CD14-positive monocyte (primary cell): ENCODE results near the gene TEPSIN. TPM values are rescaled to one million over a fixed set of nuclear protein-coding genes. Genes with fewer than 3 reads are reported as not detected.

Experiments
- DNase-seq, 3 donors: peaks; one replicate each; pipeline ENCODE4 v3.0.0-alpha.2; 2011 to 2022
- H2AFZ ChIP-seq: 2 replicates; pipeline ENCODE4 v1.6.0; 2012; ENCODE audit warnings: mild to moderate bottlenecking, low read depth, low read length, inconsistent platforms; ENCODE audit not compliant: insufficient read depth, poor library complexity, severe bottlenecking
- H3K27ac ChIP-seq, 2 donors: 1 replicate in 1 of 2; 2 replicates in 1 of 2; pipeline ENCODE4 v1.5.1; 2012 to 2013; ENCODE audit warnings: low read length in 2 of 2, control low read depth in 1 of 2, inconsistent platforms in 1 of 2, low read depth in 1 of 2, mild to moderate bottlenecking in 1 of 2
- H3K27me3 ChIP-seq, 2 donors: one replicate each; pipeline versions ENCODE4 v1.6.0 to v1.6.1; 2011 to 2013; ENCODE audit warnings: low read length in 2 of 2; ENCODE audit not compliant: control insufficient read depth in 2 of 2, insufficient read depth in 2 of 2
- H3K36me3 ChIP-seq, 2 donors: replicated peaks in 1 of 2; 1 replicate in 1 of 2; 2 replicates in 1 of 2; pipeline versions ENCODE4 v1.5.1 to v1.6.1; 2012 to 2013; ENCODE audit warnings: low read length in 2 of 2, control low read depth in 1 of 2, inconsistent platforms in 1 of 2, mild to moderate bottlenecking in 1 of 2; ENCODE audit not compliant: insufficient read depth in 2 of 2, control insufficient read depth in 1 of 2
- H3K4me1 ChIP-seq, 2 donors: 1 replicate in 1 of 2; 2 replicates in 1 of 2; pipeline versions ENCODE4 v1.5.1 to v1.6.1; 2012 to 2013; ENCODE audit warnings: low read length in 2 of 2, control low read depth in 1 of 2, inconsistent platforms in 1 of 2, mild to moderate bottlenecking in 1 of 2, moderate library complexity in 1 of 2; ENCODE audit not compliant: insufficient read depth in 2 of 2, control insufficient read depth in 1 of 2
- H3K4me2 ChIP-seq: replicated peaks from 2 replicates; pipeline ENCODE3; 2012; ENCODE audit warnings: low read length, moderate library complexity, mild to moderate bottlenecking; ENCODE audit not compliant: poor library complexity, severe bottlenecking; ENCODE audit errors: extremely low read depth
- H3K4me3 ChIP-seq, 3 experiments: fragments of 200-600 bp in 1 of 3; sonication (generic) in 1 of 3; replicated peaks in 1 of 3; 1 replicate in 2 of 3; 2 replicates in 1 of 3; pipeline ENCODE4 v1.5.1; 2011 to 2013; ENCODE audit warnings: low read length in 3 of 3, mild to moderate bottlenecking in 3 of 3, control low read depth in 2 of 3, low read depth in 2 of 3, inconsistent platforms in 1 of 3, moderate library complexity in 1 of 3
- H3K79me2 ChIP-seq: 2 replicates; pipeline ENCODE4 v1.6.0; 2012; ENCODE audit warnings: mild to moderate bottlenecking, control low read depth, inconsistent platforms, low read length, moderate library complexity; ENCODE audit not compliant: insufficient read depth
- H3K9ac ChIP-seq: 2 replicates; pipeline ENCODE4 v1.6.0; 2017; ENCODE audit warnings: low read length, mild to moderate bottlenecking; ENCODE audit not compliant: insufficient read depth, poor library complexity, severe bottlenecking
- H3K9me3 ChIP-seq, 2 donors: replicated peaks in 1 of 2; 1 replicate in 1 of 2; 2 replicates in 1 of 2; pipeline versions ENCODE4 v1.5.1 to v1.6.1; 2012 to 2013; ENCODE audit warnings: low read length in 2 of 2, control low read depth in 1 of 2; ENCODE audit not compliant: control insufficient read depth in 1 of 2, insufficient read depth in 1 of 2
- H4K20me1 ChIP-seq: 2 replicates; pipeline ENCODE4 v1.6.0; 2012; ENCODE audit warnings: mild to moderate bottlenecking, low read length, control low read depth, moderate library complexity; ENCODE audit not compliant: insufficient read depth
- H3K27ac Mint-ChIP-seq, 7 donors: one replicate each; pipeline ENCODE4 v1.8.0; 2020; ENCODE audit warnings: mild to moderate bottlenecking in 7 of 7, mixed read lengths in 7 of 7, moderate library complexity in 6 of 7, inconsistent platforms in 2 of 7
- H3K27me3 Mint-ChIP-seq, 3 donors: one replicate each; pipeline ENCODE4 v1.8.0; 2021 to 2022; ENCODE audit warnings: low read depth in 3 of 3, mild to moderate bottlenecking in 3 of 3, mixed read lengths in 3 of 3, moderate library complexity in 3 of 3, inconsistent platforms in 1 of 3
- H3K36me3 Mint-ChIP-seq, 2 donors: one replicate each; pipeline ENCODE4 v1.8.0; 2020; ENCODE audit warnings: mixed read lengths in 2 of 2, inconsistent platforms in 1 of 2, mild to moderate bottlenecking in 1 of 2
- H3K4me1 Mint-ChIP-seq: one replicate; pipeline ENCODE4 v1.8.0; 2020; ENCODE audit warnings: mild to moderate bottlenecking, mixed read lengths
- H3K4me3 Mint-ChIP-seq, 2 donors: one replicate each; pipeline ENCODE4 v1.8.0; 2020; ENCODE audit warnings: mild to moderate bottlenecking in 2 of 2, mixed read lengths in 2 of 2, moderate library complexity in 1 of 2
- H3K9me3 Mint-ChIP-seq, 7 donors: one replicate each; pipeline ENCODE4 v1.8.0; 2020 to 2022; ENCODE audit warnings: mixed read lengths in 7 of 7, mild to moderate bottlenecking in 6 of 7, moderate library complexity in 6 of 7, inconsistent platforms in 2 of 7
- CTCF ChIP-seq: fragments of 200-600 bp; IDR thresholded peaks from one replicate; pipeline ENCODE4 v1.8.0; 2022; ENCODE audit warnings: antibody characterized with exemption, mild to moderate bottlenecking
- WGBS: methylation state at CpG from one replicate; pipeline ENCODE4 v1.1.5; 2013; ENCODE audit warnings: missing lambda C conversion rate; ENCODE audit not compliant: insufficient coverage; 5-methylcytosine and 5-hydroxymethylcytosine counted together
- intact Hi-C, 2 donors: fragments of 100-400 bp; cut with micrococcal nuclease; formaldehyde crosslinking; loops; one replicate each; pipeline versions ENCODE4 v1.15.0 to v1.15.1; 2023
- polyA plus RNA-seq, 3 donors: library from polyadenylated mRNA; depleted of rRNA in 1 of 3; unstranded in 2 of 3; stranded (reverse) in 1 of 3; fragments of 300-500 nt in 2 of 3; fragments of >200 nt in 1 of 3; fragmentation: Illumina TruSeq in 2 of 3; gene quantifications; 1 replicate in 2 of 3; 2 replicates in 1 of 3; pipeline ENCODE4 v1.2.3, GENCODE V29; 2012 to 2021

The TEPSIN gene
- polyA plus RNA-seq, 3 donors: 3.4 to 136 (median 4.5) TPM

- Histone ChIP-seq H2AFZ (no peak overlapping the region), H3K27me3 (no peaks in the 10 kb centered on the region), H3K4me2 (no peak overlapping the region), H3K9ac (no peak overlapping the region), H4K20me1 (peaks cover 91% of the 10 kb centered on the region), H3K4me1 (peaks cover 18 to 22% of the 10 kb centered on the region in 2 donors), H3K36me3 (peaks cover 60 to 71% of the 10 kb centered on the region in 2 donors), H3K27ac (no peak overlapping the region), H3K9me3 (no peaks in the 10 kb centered on the region), H3K79me2 (peaks cover 38% of the 10 kb centered on the region), H3K4me3 (no peak overlapping the region)
- Mint-ChIP-seq H3K36me3 (peaks cover 61 to 75% of the 10 kb centered on the region in 2 donors), H3K27ac (peak overlapping the region in 2 of 7 donors; percentile 13 to 28), H3K4me3 (no peak overlapping the region), H3K9me3 (peaks cover 0 to 2% (median 0%) of the 10 kb centered on the region in 7 donors), H3K27me3 (peaks cover 0 to 2% (median 0%) of the 10 kb centered on the region in 3 donors), H3K4me1 (peaks cover 27% of the 10 kb centered on the region)
- DNase-seq: peak in 1 of 3 donors; percentile 47
- WGBS: 93% methylated on average over 9 of the region's 12 CpGs
- intact Hi-C loops: loop anchor here in 1 of 2 donors (5.0 kb wide), 1 partner anchor 281 kb away; no protein-coding TSS in a partner anchor
- no peak for TF ChIP-seq CTCF
These were observed 17.8 kb upstream of the TEPSIN start for GRCh38 chr17:81256616-81257015.

DNA sequence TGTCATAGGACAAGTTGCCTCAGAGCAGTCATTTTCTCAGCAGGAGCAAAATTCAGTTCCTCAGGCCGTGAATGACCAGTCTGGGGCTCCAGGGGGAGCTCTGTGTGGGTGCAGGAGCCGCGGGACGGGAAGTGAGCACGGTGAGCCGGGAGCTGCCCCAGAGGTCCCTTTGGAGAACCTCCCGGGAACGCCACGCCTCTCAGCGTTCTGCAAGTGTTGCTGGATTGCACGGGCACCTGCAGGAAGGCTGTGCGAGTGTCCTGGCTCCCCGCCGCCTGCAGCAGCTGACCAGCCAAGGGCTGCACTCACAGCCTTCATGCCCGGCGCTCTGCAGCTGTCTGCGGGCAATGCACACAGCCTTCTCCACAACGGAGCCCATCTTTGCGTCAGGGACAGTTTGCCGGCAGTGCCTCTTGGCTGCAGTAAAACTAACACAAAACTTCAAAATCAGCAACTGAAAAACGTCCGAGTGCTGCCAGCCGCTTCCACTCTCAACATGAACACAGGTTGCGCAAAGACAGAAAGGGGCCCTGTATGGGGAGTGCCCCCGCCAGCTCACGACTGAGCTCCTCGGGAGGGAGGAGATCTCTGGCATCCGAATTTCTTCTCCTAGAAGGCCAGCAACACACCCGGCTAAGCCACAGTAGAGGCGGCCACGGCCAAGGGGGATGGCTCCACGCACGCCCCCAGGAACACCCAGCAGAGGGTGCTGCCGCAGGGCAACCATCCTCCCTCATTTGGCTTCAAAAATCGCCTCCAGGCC lies 16.3 kb upstream of the TEPSIN start:
- Histone ChIP-seq H3K4me3 (peak overlapping the region in 2 of 3 experiments; percentile 18 to 65), H3K4me1 (peaks cover 18 to 22% of the 10 kb centered on the region in 2 donors), H2AFZ (no peak overlapping the region), H3K27ac (peak overlapping the region in 1 of 2 donors; percentile 10), H3K9ac (no peak overlapping the region), H3K36me3 (peaks cover 60 to 71% of the 10 kb centered on the region in 2 donors), H3K9me3 (no peaks in the 10 kb centered on the region), H3K79me2 (peaks cover 25% of the 10 kb centered on the region), H3K27me3 (no peaks in the 10 kb centered on the region), H4K20me1 (peaks cover 91% of the 10 kb centered on the region), H3K4me2 (peak overlapping the region; percentile 70)
- Mint-ChIP-seq H3K9me3 (peaks cover 0 to 3% (median 0%) of the 10 kb centered on the region in 7 donors), H3K27ac (peak overlapping the region; percentile 25 to 81 (median 54)), H3K27me3 (peaks cover 0 to 2% (median 0%) of the 10 kb centered on the region in 3 donors), H3K4me3 (peak overlapping the region; percentile 32 to 81), H3K36me3 (peaks cover 61 to 75% of the 10 kb centered on the region in 2 donors), H3K4me1 (peaks cover 27% of the 10 kb centered on the region)
- intact Hi-C loops: loop anchor here (1.0 to 5.0 kb wide), 3 partner anchors 229 to 347 kb away; no protein-coding TSS in a partner anchor
- DNase-seq: peak; percentile 63 to 79 (median 75)
- TF ChIP-seq CTCF: peak; percentile 75
- WGBS: 14% methylated on average over 34 of the region's 35 CpGs
